Aorta (tissue), 5 donors: ENCODE data around the gene ABO. TPM values are rescaled to one million over a fixed set of nuclear protein-coding genes. Genes with fewer than 3 reads are reported as not detected.

Experiments used
- ATAC-seq: fragments of 200-7000 bp; cut with Tn5 transposase; one replicate; pipeline ENCODE4 v1.9.1; 2022; ENCODE audit warnings: moderate library complexity; ENCODE audit not compliant: low FRiP score
- DNase-seq, 2 donors: peaks; one replicate each; pipeline ENCODE4 v3.0.0-alpha.2; 2020
- H3K27ac ChIP-seq, 2 donors: one replicate each; pipeline ENCODE4 v1.5.1; 2013; ENCODE audit warnings: low read length in 2 of 2, mild to moderate bottlenecking in 2 of 2, moderate library complexity in 2 of 2, control low read depth in 1 of 2, inconsistent platforms in 1 of 2, low read depth in 1 of 2
- H3K27me3 ChIP-seq, 2 donors: one replicate each; pipeline ENCODE4 v1.6.1; 2013; ENCODE audit warnings: control low read depth in 1 of 2, low read length in 1 of 2, mild to moderate bottlenecking in 1 of 2, moderate library complexity in 1 of 2; ENCODE audit not compliant: insufficient read depth in 2 of 2, control insufficient read depth in 1 of 2
- H3K36me3 ChIP-seq, 2 donors: one replicate each; pipeline ENCODE4 v1.6.1; 2013; ENCODE audit warnings: control low read depth in 1 of 2, low read length in 1 of 2, mild to moderate bottlenecking in 1 of 2; ENCODE audit not compliant: insufficient read depth in 2 of 2, control insufficient read depth in 1 of 2
- H3K4me1 ChIP-seq, 2 donors: one replicate each; pipeline ENCODE4 v1.6.1; 2013; ENCODE audit warnings: low read length in 2 of 2, control low read depth in 1 of 2, mild to moderate bottlenecking in 1 of 2, moderate library complexity in 1 of 2; ENCODE audit not compliant: insufficient read depth in 2 of 2, control insufficient read depth in 1 of 2
- H3K4me3 ChIP-seq, 2 donors: one replicate each; pipeline ENCODE4 v1.5.1; 2013; ENCODE audit warnings: low read length in 2 of 2, control low read depth in 1 of 2, mild to moderate bottlenecking in 1 of 2
- H3K9me3 ChIP-seq: one replicate; pipeline ENCODE4 v1.6.1; 2013; ENCODE audit warnings: mild to moderate bottlenecking, low read length; ENCODE audit not compliant: control insufficient read depth
- WGBS, 2 donors: extraction: QIAGEN DNeasy Blood & Tissue Kit; methylation state at CpG; one replicate each; pipeline ENCODE4 v1.1.7; 2013; 5-methylcytosine and 5-hydroxymethylcytosine counted together
- intact Hi-C, 2 donors: fragments of 100-400 bp; cut with DNase I; formaldehyde crosslinking; loops; one replicate each; pipeline versions ENCODE4 v1.14.2 to v1.15.0; 2022
- polyA plus RNA-seq, 2 donors: library from polyadenylated mRNA; stranded (reverse); fragments of 200-250 nt; gene quantifications; one replicate each; pipeline ENCODE4 v1.2.3, GENCODE V29; 2013
- total RNA-seq, 2 donors: library from RNA; stranded (reverse); fragmentation: NEBNext Ultra II Directional; extraction: Animal tissue kit (Norgen Biotek cat#: 25700); gene quantifications; one replicate each; pipeline ENCODE4 v1.2.1, GENCODE V29; 2021
- donor health status: healthy with polysubstance abuse.
- donor health status: Bipolar disorder and iron deficiency.
- donor health status: DM: no; HTN: no; CAD: no.
- donor health status: DM: no; HTN: no; CAD: no.
- donor health status: DM: yes; HTN: yes; CAD: no.

Gene ABO
- total and polyA plus RNA-seq, 4 donors: 0.43 to 3.3 (median 1.6) TPM

- Histone ChIP-seq H3K36me3 (no peaks in the 10 kb centered on the region), H3K4me1 (no peaks in the 10 kb centered on the region), H3K27me3 (no peaks in the 10 kb centered on the region), H3K27ac (no peak overlapping the region), H3K4me3 (no peak overlapping the region), H3K9me3 (no peaks in the 10 kb centered on the region)
- intact Hi-C loops: no loop called here
- WGBS, 2 donors: 90% methylated on average over 6 of the region's 6 CpGs
- ATAC-seq: no peak
- no peak for DNase-seq
Measured at GRCh38 chr9:133246991-133247390, 28.0 kb downstream of the ABO start.

GRCh38 chr9:133246562-133246961, 28.4 kb downstream of the ABO start:
- ATAC-seq (no peak), DNase-seq (no peak)
- 84 to 87% methylated on average over 16 of the region's 16 CpGs for WGBS, 2 donors
- no peaks in the 10 kb centered on the region for H3K9me3 ChIP-seq
- no peaks in the 10 kb centered on the region for H3K27me3 ChIP-seq
- no peaks in the 10 kb centered on the region for H3K36me3 ChIP-seq
- no peaks in the 10 kb centered on the region for H3K4me1 ChIP-seq
- intact Hi-C loops: no loop called here
- no peak overlapping the region for H3K4me3 ChIP-seq
- H3K27ac ChIP-seq: no peak overlapping the region

DNA sequence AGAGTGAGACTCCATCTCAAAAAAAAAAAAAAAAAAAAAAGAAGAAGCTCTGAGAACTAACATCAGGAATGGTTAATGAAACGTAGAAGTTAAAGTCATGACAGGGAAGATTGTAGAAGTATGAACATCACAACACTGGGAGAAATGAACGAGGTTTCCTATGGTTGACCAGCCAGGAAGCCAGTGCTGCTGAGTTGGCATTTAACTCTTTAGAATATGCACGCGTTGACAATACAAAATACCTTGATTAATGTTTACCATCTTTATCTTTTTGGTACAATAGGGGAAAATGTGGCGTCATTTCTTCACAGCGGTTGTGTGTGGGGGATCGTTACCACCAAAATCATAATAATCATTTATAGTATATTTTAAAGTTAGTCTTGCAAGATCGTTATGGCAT, 32.0 kb downstream of the ABO start:
- DNase-seq (no peak), ATAC-seq (no peak)
- H3K4me3 ChIP-seq: no peak overlapping the region
- H3K27me3 ChIP-seq: no peaks in the 10 kb centered on the region
- no peaks in the 10 kb centered on the region for H3K4me1 ChIP-seq
- intact Hi-C loops: no loop called here
- no peaks in the 10 kb centered on the region for H3K9me3 ChIP-seq
- WGBS, 2 donors: 71 to 75% methylated on average over 8 of the region's 8 CpGs
- H3K36me3 ChIP-seq: no peaks in the 10 kb centered on the region
- H3K27ac ChIP-seq: no peak overlapping the region

- no peak overlapping the region for H3K4me3 ChIP-seq
- intact Hi-C loops: no loop called here
- no peaks in the 10 kb centered on the region for H3K36me3 ChIP-seq
- no peaks in the 10 kb centered on the region for H3K27me3 ChIP-seq
- WGBS, 2 donors: 81 to 85% methylated on average over 14 of the region's 14 CpGs
- no peaks in the 10 kb centered on the region for H3K4me1 ChIP-seq
- ATAC-seq (no peak), DNase-seq (no peak)
- H3K9me3 ChIP-seq: no peaks in the 10 kb centered on the region
- no peak overlapping the region for H3K27ac ChIP-seq
Measured at GRCh38 chr9:133242241-133242640, 32.8 kb downstream of the ABO start.

- ATAC-seq: no peak
- WGBS, 2 donors: 88 to 89% methylated on average over 18 of the region's 18 CpGs
- no peak overlapping the region for H3K27ac ChIP-seq
- no peaks in the 10 kb centered on the region for H3K4me1 ChIP-seq
- intact Hi-C loops: no loop called here
- no peak overlapping the region for H3K4me3 ChIP-seq
- no peaks in the 10 kb centered on the region for H3K9me3 ChIP-seq
- DNase-seq: peak in 1 of 2 donors; percentile 61
- no peaks in the 10 kb centered on the region for H3K36me3 ChIP-seq
- H3K27me3 ChIP-seq: no peaks in the 10 kb centered on the region
Measured at GRCh38 chr9:133239533-133240090, 35.4 kb downstream of the ABO start.

DNA sequence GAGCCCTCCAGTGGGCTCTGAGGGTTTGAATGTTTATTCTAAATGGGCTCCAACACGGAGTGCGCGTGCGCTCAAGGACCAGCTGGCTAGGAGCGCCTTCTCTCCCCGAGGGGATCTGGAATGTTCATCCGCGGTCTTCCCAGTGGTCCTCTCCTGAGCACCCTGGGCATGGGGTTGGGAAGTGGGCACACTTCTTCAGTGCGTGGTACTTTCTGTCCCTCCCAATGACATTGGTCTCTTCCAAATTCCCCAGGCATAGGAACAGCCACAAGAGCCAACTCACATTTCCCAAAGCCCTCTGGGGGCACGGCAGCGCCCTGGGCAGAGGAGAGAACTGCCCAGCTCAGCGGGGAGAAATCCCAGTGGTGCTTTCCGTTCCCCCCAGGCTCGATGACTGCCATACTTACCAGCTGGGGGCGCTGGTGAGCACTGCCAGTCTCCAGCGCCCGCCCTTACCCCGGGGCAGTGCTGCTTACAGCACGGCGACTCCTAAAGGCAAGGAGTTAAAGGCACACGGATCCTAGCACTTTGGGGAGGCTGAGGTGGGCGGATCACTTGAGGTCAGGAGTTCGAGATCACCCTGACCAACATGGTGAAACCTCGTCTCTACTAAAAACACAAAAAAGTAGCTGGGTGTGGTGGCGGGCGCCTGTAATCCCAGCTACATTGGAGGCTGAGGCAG, 36.0 kb downstream of the ABO start:
- peak; percentile 62 for ATAC-seq
- peak; percentile 68 to 85 for DNase-seq
- no peaks in the 10 kb centered on the region for H3K9me3 ChIP-seq
- H3K36me3 ChIP-seq: no peaks in the 10 kb centered on the region
- H3K27me3 ChIP-seq: no peaks in the 10 kb centered on the region
- WGBS, 2 donors: 10 to 11% methylated on average over 26 of the region's 26 CpGs
- H3K4me1 ChIP-seq: no peaks in the 10 kb centered on the region
- intact Hi-C loops: no loop called here
- H3K4me3 ChIP-seq: no peak overlapping the region
- no peak overlapping the region for H3K27ac ChIP-seq

DNA sequence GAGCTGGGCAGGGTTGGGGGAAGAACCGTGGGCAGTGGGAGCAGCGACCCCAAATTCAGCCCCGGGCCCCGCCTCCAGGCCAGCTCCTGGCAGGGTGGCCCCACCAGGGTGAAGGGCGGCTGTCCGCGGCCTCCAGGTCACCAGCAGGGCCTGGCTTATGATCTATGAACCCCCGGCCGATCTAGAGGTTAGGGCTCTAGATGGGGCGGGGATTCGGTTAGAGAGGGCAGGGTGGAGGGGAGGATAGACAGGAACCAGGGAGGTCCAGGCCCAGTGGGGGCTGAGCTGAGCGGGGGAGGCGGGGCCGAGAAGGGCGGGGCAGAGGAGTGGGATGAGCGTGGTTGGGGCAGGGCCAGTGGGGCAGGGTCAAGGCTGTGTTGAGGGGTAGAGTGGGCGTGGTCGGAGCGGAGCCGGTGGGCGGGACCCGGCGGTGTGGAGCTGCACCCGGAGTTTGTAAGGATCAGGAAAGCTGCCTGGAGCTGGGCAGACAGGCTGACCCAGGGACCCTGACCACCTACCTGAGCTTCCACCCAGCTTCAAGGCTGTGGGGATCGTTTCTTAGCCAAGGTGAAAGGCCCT, 36.6 kb downstream of the ABO start:
- peak; percentile 88 for ATAC-seq
- Histone ChIP-seq H3K4me3 (no peak overlapping the region), H3K36me3 (no peaks in the 10 kb centered on the region), H3K27me3 (no peaks in the 10 kb centered on the region), H3K4me1 (no peaks in the 10 kb centered on the region), H3K27ac (no peak overlapping the region), H3K9me3 (no peaks in the 10 kb centered on the region)
- intact Hi-C loops: no loop called here
- WGBS, 2 donors: 20 to 25% methylated on average over 25 of the region's 25 CpGs
- DNase-seq: peak; percentile 70 to 88

GRCh38 chr9:133237035-133237731, 37.8 kb downstream of the ABO start:
- H3K4me3 ChIP-seq: no peak overlapping the region
- no peaks in the 10 kb centered on the region for H3K27me3 ChIP-seq
- no peaks in the 10 kb centered on the region for H3K36me3 ChIP-seq
- no peak overlapping the region for H3K27ac ChIP-seq
- DNase-seq: no peak
- no peaks in the 10 kb centered on the region for H3K4me1 ChIP-seq
- no peaks in the 10 kb centered on the region for H3K9me3 ChIP-seq
- 60 to 63% methylated on average over 17 of the region's 17 CpGs for WGBS, 2 donors
- peak; percentile 5 for ATAC-seq
- intact Hi-C loops: no loop called here
